Panc1 (cell line): Measurements from ENCODE around the gene ABLIM2. TPM values are rescaled to one million over a fixed set of nuclear protein-coding genes. Genes with fewer than 3 reads are reported as not detected.

Experiments
- ATAC-seq: fragments of 200-7000 bp; cut with Tn5 transposase; 2 replicates; pipeline ENCODE4 v1.9.1; 2020; ENCODE audit warnings: mild to moderate bottlenecking, moderate library complexity
- BruUV-seq: library from RNA; stranded (reverse); fragments of 400-500 nt; replicated peaks from 2 replicates; lab custom pipeline; 2021; lab: Mats Ljungman, UMichigan
- CTCF ChIA-PET: fragments of 300-600 bp; sonication (Branson Sonifier 250); formaldehyde crosslinking; loops from one replicate; lab custom pipeline; 2022; ENCODE audit warnings: antibody characterized with exemption; lab: Charles Lee
- POLR2A ChIA-PET: fragments of 300-600 bp; sonication (Branson Sonifier 250); formaldehyde crosslinking; loops from one replicate; lab custom pipeline; 2022; ENCODE audit warnings: antibody characterized with exemption; lab: Charles Lee
- DNase-seq: peaks from one replicate; pipeline ENCODE4 v3.0.0-alpha.2; 2010; ENCODE audit warnings: low read depth, low spot score
- H3K27ac ChIP-seq: 2 replicates; pipeline ENCODE4 v1.5.1; 2011; ENCODE audit warnings: mild to moderate bottlenecking, low read length, inconsistent platforms
- H3K27me3 ChIP-seq: fragments of 200-500 bp; sonication (Bioruptor generic); 2 replicates; pipeline ENCODE4 v1.6.0; 2014; ENCODE audit warnings: low read length, inconsistent platforms; ENCODE audit not compliant: control insufficient read depth, insufficient read depth
- H3K36me3 ChIP-seq: fragments of 200-500 bp; sonication (Bioruptor generic); 2 replicates; pipeline ENCODE4 v1.5.1; 2014; ENCODE audit warnings: inconsistent platforms, mild to moderate bottlenecking, low read length, moderate library complexity; ENCODE audit not compliant: control insufficient read depth, insufficient read depth
- H3K4me1 ChIP-seq: 2 replicates; pipeline ENCODE4 v1.5.1; 2011; ENCODE audit warnings: inconsistent platforms, mild to moderate bottlenecking, low read length, moderate library complexity; ENCODE audit not compliant: control insufficient read depth, insufficient read depth
- H3K4me3 ChIP-seq, 2 experiments: 2 replicates each; pipeline ENCODE4 v1.5.1; 2011 to 2012; ENCODE audit warnings: low read depth in 2 of 2, low read length in 2 of 2, mild to moderate bottlenecking in 2 of 2, inconsistent platforms in 1 of 2, moderate library complexity in 1 of 2
- H3K9me3 ChIP-seq: fragments of 200-500 bp; sonication (Bioruptor generic); 2 replicates; pipeline ENCODE4 v1.5.1; 2014; ENCODE audit warnings: low read depth, mild to moderate bottlenecking, inconsistent platforms, low read length, moderate library complexity; ENCODE audit not compliant: control insufficient read depth, insufficient read depth
- POLR2AphosphoS5 ChIP-seq: IDR thresholded peaks from 2 replicates; pipeline ENCODE4 v1.6.1; 2012; ENCODE audit warnings: mild to moderate bottlenecking, low read depth, low read length, moderate library complexity
- REST ChIP-seq, 2 experiments: IDR thresholded peaks; 2 replicates each; pipeline ENCODE4 v1.6.1; 2011 to 2012; ENCODE audit warnings: low read depth in 2 of 2, control low read depth in 1 of 2, low read length in 1 of 2, mild to moderate bottlenecking in 1 of 2, moderate library complexity in 1 of 2; ENCODE audit not compliant: insufficient read depth in 1 of 2
- SIN3A ChIP-seq: IDR thresholded peaks from 2 replicates; pipeline ENCODE4 v1.6.1; 2012; ENCODE audit warnings: low read depth, mild to moderate bottlenecking, low read length, moderate library complexity, borderline replicate concordance; ENCODE audit not compliant: insufficient read depth
- TCF7L2 ChIP-seq: IDR thresholded peaks from 2 replicates; pipeline ENCODE4 v1.6.1; 2011; ENCODE audit warnings: mild to moderate bottlenecking, low read depth, low read length, inconsistent platforms
- in situ Hi-C: cut with HindIII; loops from 2 replicates; pipeline ENCODE4 v1.10.0; 2016; ENCODE audit warnings: low sequenced_read_pairs, low pct_unique_long_range_greater_than_20kb
- intact Hi-C: fragments of 100-400 bp; cut with micrococcal nuclease; formaldehyde crosslinking; loops from one replicate; pipeline ENCODE4 v1.10.0; 2022; ENCODE audit not compliant: unreplicated experiment
- total RNA-seq: library from RNA; stranded (reverse); gene quantifications from one replicate; pipeline ENCODE4 v1.2.1, GENCODE V29; 2021; ENCODE audit not compliant: unreplicated experiment
- TF ChIP-seq, protein P1 (sequence below): fragments of 450-650 bp; IDR thresholded peaks from 2 replicates; pipeline ENCODE4 v1.5.1; 2017; ENCODE audit warnings: mild to moderate bottlenecking

ABLIM2 gene
- total RNA-seq, 1 experiment from 2014 or later: 0.64 TPM

GRCh38 chr4:7995135-7995534, 163.5 kb downstream of the ABLIM2 start:
- H3K4me3 ChIP-seq: no peak overlapping the region
- H3K36me3 ChIP-seq: no peaks in the 10 kb centered on the region
- POLR2A ChIA-PET: no interaction called here
- intact Hi-C loops (no loop called here), in situ Hi-C loops (no loop called here)
- no peaks in the 10 kb centered on the region for H3K27me3 ChIP-seq
- no peak overlapping the region for H3K27ac ChIP-seq
- no peaks in the 10 kb centered on the region for H3K9me3 ChIP-seq
- ATAC-seq: no peak
- CTCF ChIA-PET: no interaction called here
- no peak for DNase-seq
- TF ChIP-seq SIN3A (no peak), POLR2AphosphoS5 (no peak), REST (IDR thresholded peaks at IDR 0.05; ENCODE audit: insufficient read depth in 1 of 2, low read depth in 2 of 2, low read length in 1 of 2) (no peak), TCF7L2 (no peak)
- BruUV-seq: no TSS peak
- no peaks in the 10 kb centered on the region for H3K4me1 ChIP-seq

GRCh38 chr4:7993671-7994070, 164.9 kb downstream of the ABLIM2 start:
- TF ChIP-seq SIN3A: no peak
- TF ChIP-seq, protein P1, sequence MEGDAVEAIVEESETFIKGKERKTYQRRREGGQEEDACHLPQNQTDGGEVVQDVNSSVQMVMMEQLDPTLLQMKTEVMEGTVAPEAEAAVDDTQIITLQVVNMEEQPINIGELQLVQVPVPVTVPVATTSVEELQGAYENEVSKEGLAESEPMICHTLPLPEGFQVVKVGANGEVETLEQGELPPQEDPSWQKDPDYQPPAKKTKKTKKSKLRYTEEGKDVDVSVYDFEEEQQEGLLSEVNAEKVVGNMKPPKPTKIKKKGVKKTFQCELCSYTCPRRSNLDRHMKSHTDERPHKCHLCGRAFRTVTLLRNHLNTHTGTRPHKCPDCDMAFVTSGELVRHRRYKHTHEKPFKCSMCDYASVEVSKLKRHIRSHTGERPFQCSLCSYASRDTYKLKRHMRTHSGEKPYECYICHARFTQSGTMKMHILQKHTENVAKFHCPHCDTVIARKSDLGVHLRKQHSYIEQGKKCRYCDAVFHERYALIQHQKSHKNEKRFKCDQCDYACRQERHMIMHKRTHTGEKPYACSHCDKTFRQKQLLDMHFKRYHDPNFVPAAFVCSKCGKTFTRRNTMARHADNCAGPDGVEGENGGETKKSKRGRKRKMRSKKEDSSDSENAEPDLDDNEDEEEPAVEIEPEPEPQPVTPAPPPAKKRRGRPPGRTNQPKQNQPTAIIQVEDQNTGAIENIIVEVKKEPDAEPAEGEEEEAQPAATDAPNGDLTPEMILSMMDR: no peak
- no peak for TF ChIP-seq REST (IDR thresholded peaks at IDR 0.05; ENCODE audit: insufficient read depth in 1 of 2, low read depth in 2 of 2, low read length in 1 of 2)
- no peak for TF ChIP-seq POLR2AphosphoS5
- TF ChIP-seq TCF7L2: no peak
- DNase-seq (no peak), ATAC-seq (no peak)
- Histone ChIP-seq H3K27me3 (no peaks in the 10 kb centered on the region), H3K9me3 (no peaks in the 10 kb centered on the region), H3K4me1 (no peaks in the 10 kb centered on the region), H3K4me3 (no peak overlapping the region), H3K36me3 (no peaks in the 10 kb centered on the region), H3K27ac (no peak overlapping the region)
- CTCF ChIA-PET: no interaction called here
- intact Hi-C loops: no loop called here
- BruUV-seq: no TSS peak
- POLR2A ChIA-PET: interaction anchor here (0.5 kb wide), 1 partner anchor 323 kb away, joined by 8 read pairs; no protein-coding TSS in a partner anchor
- in situ Hi-C loops: no loop called here
